ENCODE measurements around the gene CADM1. TPM values are rescaled to one million over a fixed set of nuclear protein-coding genes. Genes with fewer than 3 reads are reported as not detected.

Gene CADM1
- total RNA-seq, 2 donors from 2014 or later: 49.6 to 137 TPM

GRCh38 chr11:115304774-115305472, 199.3 kb downstream of the CADM1 start:
- Histone ChIP-seq H3K36me3 (no peaks in the 10 kb centered on the region), H3K9me3 (no peaks in the 10 kb centered on the region), H3K27me3 (replicated peaks; ENCODE audit: insufficient read depth) (no peaks in the 10 kb centered on the region), H3K27ac (no peak overlapping the region), H3K4me3 (no peak overlapping the region), H3K4me1 (replicated peaks) (no peaks in the 10 kb centered on the region)
- TF ChIP-seq POLR2AphosphoS5 (IDR thresholded peaks at IDR 0.05) (no peak), CTCF (IDR thresholded peaks at IDR 0.05) (no peak), POLR2A (IDR thresholded peaks at IDR 0.05) (no peak)
- intact Hi-C loops (cut with DNase I): no loop called here
- 94% methylated on average over 6 of the region's 6 CpGs for WGBS
- DNase-seq (ENCODE audit: low spot score): no peak

- Histone ChIP-seq H3K27ac (no peak overlapping the region), H3K9me3 (no peaks in the 10 kb centered on the region), H3K36me3 (no peaks in the 10 kb centered on the region), H3K27me3 (replicated peaks; ENCODE audit: insufficient read depth) (no peaks in the 10 kb centered on the region), H3K4me1 (replicated peaks) (no peaks in the 10 kb centered on the region), H3K4me3 (no peak overlapping the region)
- intact Hi-C loops (cut with DNase I): no loop called here
- DNase-seq (ENCODE audit: low spot score): no peak
- 76% methylated on average over 2 of the region's 2 CpGs for WGBS
- no peak for TF ChIP-seq CTCF (IDR thresholded peaks at IDR 0.05)
- no peak for TF ChIP-seq POLR2A (IDR thresholded peaks at IDR 0.05)
- no peak for TF ChIP-seq POLR2AphosphoS5 (IDR thresholded peaks at IDR 0.05)
Observed at GRCh38 chr11:115303929-115304531, 200.2 kb downstream of the CADM1 start.

- intact Hi-C loops (cut with DNase I): no loop called here
- Histone ChIP-seq H3K9me3 (no peaks in the 10 kb centered on the region), H3K4me1 (replicated peaks) (no peaks in the 10 kb centered on the region), H3K4me3 (no peak overlapping the region), H3K27ac (no peak overlapping the region), H3K36me3 (no peaks in the 10 kb centered on the region), H3K27me3 (replicated peaks; ENCODE audit: insufficient read depth) (no peaks in the 10 kb centered on the region)
- 59% methylated on average over 5 of the region's 5 CpGs for WGBS
- no peak for DNase-seq (ENCODE audit: low spot score)
- TF ChIP-seq POLR2AphosphoS5 (IDR thresholded peaks at IDR 0.05) (no peak), POLR2A (IDR thresholded peaks at IDR 0.05) (no peak), CTCF (IDR thresholded peaks at IDR 0.05) (no peak)
Observed at GRCh38 chr11:115302946-115303703, 201.1 kb downstream of the CADM1 start.

GRCh38 chr11:115300660-115301428, 203.4 kb downstream of the CADM1 start:
- no peaks in the 10 kb centered on the region for H3K9me3 ChIP-seq
- H3K36me3 ChIP-seq: no peaks in the 10 kb centered on the region
- no peak overlapping the region for H3K27ac ChIP-seq
- intact Hi-C loops (cut with DNase I): no loop called here
- WGBS: 87% methylated on average over 5 of the region's 5 CpGs
- TF ChIP-seq CTCF (IDR thresholded peaks at IDR 0.05) (no peak), POLR2AphosphoS5 (IDR thresholded peaks at IDR 0.05) (no peak), POLR2A (IDR thresholded peaks at IDR 0.05) (no peak)
- no peaks in the 10 kb centered on the region for H3K4me1 ChIP-seq (replicated peaks)
- H3K27me3 ChIP-seq (replicated peaks; ENCODE audit: insufficient read depth): no peaks in the 10 kb centered on the region
- no peak for DNase-seq (ENCODE audit: low spot score)
- no peak overlapping the region for H3K4me3 ChIP-seq

All from prostate gland (tissue), 2 donors.